Measurements from ENCODE around the gene MTMR3. TPM values are rescaled to one million over a fixed set of nuclear protein-coding genes. Genes with fewer than 3 reads are reported as not detected.

Gene MTMR3
- total RNA-seq, 1 experiment from 2014 or later, result 27.0 TPM

- no peaks in the 10 kb centered on the region for H3K79me2 ChIP-seq (ENCODE audit: insufficient read depth, low read length)
- no peak overlapping the region for H3K4me2 ChIP-seq (ENCODE audit: low read length)
- peaks cover 3 to 22% of the 10 kb centered on the region in 2 experiments; a peak in 3 of 4 replicates for H3K36me3 ChIP-seq (ENCODE audit: control insufficient read depth in 1 of 2, insufficient read depth in 2 of 2, low read length in 2 of 2)
- H3K4me3 ChIP-seq (replicated peaks in 1 of 2; ENCODE audit: low read depth in 1 of 2, low read length in 2 of 2), result no peak overlapping the region
- no peak for DNase-seq (ENCODE audit: low read depth, low spot score)
- ChIA-PET RAD21 (ENCODE audit: low non-redundant PET in 1 of 2, low total read pairs in 2 of 2, uncharacterized antibody in 2 of 2, unreplicated experiment in 2 of 2) (no interaction called here), CTCF (no interaction called here), POLR2A (no interaction called here)
- no peak overlapping the region for H3K27ac ChIP-seq (ENCODE audit: low read depth, low read length)
- intact Hi-C loops (cut with micrococcal nuclease), result no loop called here
- ATAC-seq, result no peak
- no peaks in the 10 kb centered on the region for H3K9me2 ChIP-seq (ENCODE audit: insufficient read depth)
- no peak overlapping the region for H3K9ac ChIP-seq (ENCODE audit: low read length)
- H3K27me3 ChIP-seq (ENCODE audit: insufficient read depth, low read length), result no peaks in the 10 kb centered on the region
- no peak overlapping the region for H2AFZ ChIP-seq (ENCODE audit: low read depth, low read length, poor library complexity, severe bottlenecking)
- H3K4me1 ChIP-seq (ENCODE audit: control insufficient read depth in 1 of 2, insufficient read depth in 2 of 2, low read length in 2 of 2), result no peaks in the 10 kb centered on the region
- no TSS peak for BruUV-seq (replicated peaks)
- TF ChIP-seq REST (IDR thresholded peaks at IDR 0.05; ENCODE audit: low read depth), result no peak
- no peaks in the 10 kb centered on the region for H4K20me1 ChIP-seq (ENCODE audit: insufficient read depth)
- H3K9me3 ChIP-seq (ENCODE audit: control insufficient read depth in 1 of 2, insufficient read depth in 1 of 2, low read depth in 1 of 2, low read length in 2 of 2), result no peaks in the 10 kb centered on the region
Observed at GRCh38 chr22:30015229-30015797, 132.3 kb downstream of the MTMR3 start.

- no peaks in the 10 kb centered on the region for H3K79me2 ChIP-seq (ENCODE audit: insufficient read depth, low read length)
- no peak overlapping the region for H2AFZ ChIP-seq (ENCODE audit: low read depth, low read length, poor library complexity, severe bottlenecking)
- H3K4me3 ChIP-seq (replicated peaks in 1 of 2; ENCODE audit: low read depth in 1 of 2, low read length in 2 of 2), result no peak overlapping the region
- RAD21 ChIA-PET (ENCODE audit: low non-redundant PET in 1 of 2, low total read pairs in 2 of 2, uncharacterized antibody in 2 of 2, unreplicated experiment in 2 of 2), result no interaction called here
- BruUV-seq (replicated peaks), result no TSS peak
- POLR2A ChIA-PET, result no interaction called here
- no peaks in the 10 kb centered on the region for H4K20me1 ChIP-seq (ENCODE audit: insufficient read depth)
- H3K4me2 ChIP-seq (ENCODE audit: low read length), result no peak overlapping the region
- no peaks in the 10 kb centered on the region for H3K9me2 ChIP-seq (ENCODE audit: insufficient read depth)
- no peaks in the 10 kb centered on the region for H3K9me3 ChIP-seq (ENCODE audit: control insufficient read depth in 1 of 2, insufficient read depth in 1 of 2, low read depth in 1 of 2, low read length in 2 of 2)
- no peaks in the 10 kb centered on the region for H3K4me1 ChIP-seq (ENCODE audit: control insufficient read depth in 1 of 2, insufficient read depth in 2 of 2, low read length in 2 of 2)
- intact Hi-C loops (cut with micrococcal nuclease), result no loop called here
- H3K27me3 ChIP-seq (ENCODE audit: insufficient read depth, low read length), result no peaks in the 10 kb centered on the region
- peaks cover 7 to 22% of the 10 kb centered on the region in 2 experiments; a peak in 3 of 4 replicates for H3K36me3 ChIP-seq (ENCODE audit: control insufficient read depth in 1 of 2, insufficient read depth in 2 of 2, low read length in 2 of 2)
- no peak overlapping the region for H3K27ac ChIP-seq (ENCODE audit: low read depth, low read length)
- CTCF ChIA-PET, result no interaction called here
- ATAC-seq (no peak), DNase-seq (ENCODE audit: low read depth, low spot score) (no peak)
- H3K9ac ChIP-seq (ENCODE audit: low read length), result no peak overlapping the region
- TF ChIP-seq EZH2phosphoT487 (IDR thresholded peaks at IDR 0.05; ENCODE audit: borderline replicate concordance) (no peak), POLR2AphosphoS5 (IDR thresholded peaks at IDR 0.05; ENCODE audit: low read depth, low read length) (no peak), CTCF (IDR thresholded peaks at IDR 0.05 in 2 of 3, conservative IDR thresholded peaks at IDR 0.05 in 1 of 3; ENCODE audit: borderline replicate concordance in 1 of 3, insufficient read depth in 1 of 3, low read depth in 2 of 3, low read length in 2 of 3) (no peak), POLR2A (IDR thresholded peaks at IDR 0.05; ENCODE audit: borderline replicate concordance, extremely low read depth, insufficient read depth, insufficient read length) (no peak), EGR1 (IDR thresholded peaks at IDR 0.05; ENCODE audit: low read depth) (no peak), ZNF274 (IDR thresholded peaks at IDR 0.05; ENCODE audit: low read depth, low read length) (no peak), MAX (IDR thresholded peaks at IDR 0.05) (no peak), JUND (IDR thresholded peaks at IDR 0.05) (no peak), FOSL1 (IDR thresholded peaks at IDR 0.05; ENCODE audit: low read depth) (no peak), RAD21 (IDR thresholded peaks at IDR 0.05; ENCODE audit: low read depth) (no peak), CBX3 (IDR thresholded peaks at IDR 0.05; ENCODE audit: low read depth) (no peak), ELF1 (IDR thresholded peaks at IDR 0.05; ENCODE audit: borderline replicate concordance, low read depth) (no peak), SIN3A (IDR thresholded peaks at IDR 0.05; ENCODE audit: low read depth) (no peak)
Observed at GRCh38 chr22:30015846-30016245, 132.9 kb downstream of the MTMR3 start.

All from HCT116 (cell line).